ENCODE results near the gene PLPPR1. TPM values are rescaled to one million over a fixed set of nuclear protein-coding genes. Genes with fewer than 3 reads are reported as not detected.

The PLPPR1 gene
- total RNA-seq, 1 experiment from 2014 or later: not detected

- Histone ChIP-seq H3K27me3 (replicated peaks; ENCODE audit: insufficient read depth, low read depth, low read length, poor library complexity) (peaks cover 4% of the 10 kb centered on the region), H3K9me3 (ENCODE audit: low read depth, low read length, poor library complexity, severe bottlenecking) (no peaks in the 10 kb centered on the region), H3K4me1 (ENCODE audit: insufficient read depth, low read length, poor library complexity, severe bottlenecking) (no peaks in the 10 kb centered on the region), H3K27ac (ENCODE audit: low read depth, low read length, poor library complexity, severe bottlenecking) (no peak overlapping the region), H3K36me3 (ENCODE audit: insufficient read depth, low read length, poor library complexity, severe bottlenecking) (no peaks in the 10 kb centered on the region), H3K4me3 (ENCODE audit: low read depth, low read length, poor library complexity, severe bottlenecking) (no peak overlapping the region)
- no TSS peak for BruUV-seq (replicated peaks)
- TF ChIP-seq EZH2 (IDR thresholded peaks at IDR 0.05; ENCODE audit: borderline replicate concordance, low read depth, low read length, poor library complexity, severe bottlenecking): no peak
- no peak for TF ChIP-seq CTCF (conservative IDR thresholded peaks at IDR 0.05; ENCODE audit: low read depth, low read length)
- ChIA-PET CTCF (no interaction called here), POLR2A (ENCODE audit: low non-redundant PET) (no interaction called here)
- DNase-seq (ENCODE audit: low spot score): no peak
- intact Hi-C loops (cut with micrococcal nuclease; ENCODE audit: unreplicated experiment): loop anchor here (10.0 kb wide), 1 partner anchor 400 kb away; no protein-coding TSS in a partner anchor
These were observed 86.6 kb downstream of the PLPPR1 start for GRCh38 chr9:101115102-101115501.

- peaks cover 4% of the 10 kb centered on the region for H3K27me3 ChIP-seq (replicated peaks; ENCODE audit: insufficient read depth, low read depth, low read length, poor library complexity)
- intact Hi-C loops (cut with micrococcal nuclease; ENCODE audit: unreplicated experiment): loop anchor here (10.0 kb wide), 1 partner anchor 402 kb away; no protein-coding TSS in a partner anchor
- H3K27ac ChIP-seq (ENCODE audit: low read depth, low read length, poor library complexity, severe bottlenecking): no peak overlapping the region
- ChIA-PET POLR2A (ENCODE audit: low non-redundant PET) (no interaction called here), CTCF (interaction anchor here (0.7 kb wide), 1 partner anchor 264 kb away, joined by 4 read pairs; no protein-coding TSS in a partner anchor)
- no peaks in the 10 kb centered on the region for H3K36me3 ChIP-seq (ENCODE audit: insufficient read depth, low read length, poor library complexity, severe bottlenecking)
- no TSS peak for BruUV-seq (replicated peaks)
- no peak for DNase-seq (ENCODE audit: low spot score)
- H3K4me1 ChIP-seq (ENCODE audit: insufficient read depth, low read length, poor library complexity, severe bottlenecking): no peaks in the 10 kb centered on the region
- TF ChIP-seq CTCF (conservative IDR thresholded peaks at IDR 0.05; ENCODE audit: low read depth, low read length) (no peak), EZH2 (IDR thresholded peaks at IDR 0.05; ENCODE audit: borderline replicate concordance, low read depth, low read length, poor library complexity, severe bottlenecking) (no peak)
- H3K9me3 ChIP-seq (ENCODE audit: low read depth, low read length, poor library complexity, severe bottlenecking): no peaks in the 10 kb centered on the region
- no peak overlapping the region for H3K4me3 ChIP-seq (ENCODE audit: low read depth, low read length, poor library complexity, severe bottlenecking)
These were observed 88.6 kb downstream of the PLPPR1 start for GRCh38 chr9:101117161-101117560.

GRCh38 chr9:101119206-101119819 is 90.8 kb downstream of the PLPPR1 start:
- Histone ChIP-seq H3K4me1 (ENCODE audit: insufficient read depth, low read length, poor library complexity, severe bottlenecking) (no peaks in the 10 kb centered on the region), H3K9me3 (ENCODE audit: low read depth, low read length, poor library complexity, severe bottlenecking) (peaks cover 3% of the 10 kb centered on the region), H3K27me3 (replicated peaks; ENCODE audit: insufficient read depth, low read depth, low read length, poor library complexity) (peaks cover 4% of the 10 kb centered on the region), H3K36me3 (ENCODE audit: insufficient read depth, low read length, poor library complexity, severe bottlenecking) (no peaks in the 10 kb centered on the region), H3K27ac (ENCODE audit: low read depth, low read length, poor library complexity, severe bottlenecking) (no peak overlapping the region), H3K4me3 (ENCODE audit: low read depth, low read length, poor library complexity, severe bottlenecking) (no peak overlapping the region)
- BruUV-seq (replicated peaks): no TSS peak
- ChIA-PET CTCF (interaction anchor here (0.6 to 1.3 kb wide), 6 partner anchors 10 to 269 kb away, joined by 3 to 15 read pairs (median 4); no protein-coding TSS in a partner anchor), POLR2A (ENCODE audit: low non-redundant PET) (no interaction called here)
- peak; percentile 56 for DNase-seq (ENCODE audit: low spot score)
- intact Hi-C loops (cut with micrococcal nuclease; ENCODE audit: unreplicated experiment): loop anchor here (1.0 to 10.0 kb wide), 3 partner anchors 115 to 405 kb away; no protein-coding TSS in a partner anchor
- TF ChIP-seq CTCF (conservative IDR thresholded peaks at IDR 0.05; ENCODE audit: low read depth, low read length) (peak; percentile 80), EZH2 (IDR thresholded peaks at IDR 0.05; ENCODE audit: borderline replicate concordance, low read depth, low read length, poor library complexity, severe bottlenecking) (no peak)
